Gastroesophageal sphincter (tissue), 3 donors: ENCODE data around the gene TAB2.

Source experiments
- POLR2AphosphoS5 ChIP-seq: sonication (generic); formaldehyde crosslinking; IDR thresholded peaks from one replicate; pipeline ENCODE4 v1.6.1; 2017; ENCODE audit warnings: antibody characterized with exemption
- TF ChIP-seq, protein P1 (sequence below), 4 experiments: fragments of 200-600 bp in 2 of 4; fragments of 450-650 bp in 2 of 4; sonication (generic) in 1 of 4; IDR thresholded peaks; one replicate each; pipeline ENCODE4 v1.5.1; 2017 to 2019; ENCODE audit warnings: antibody characterized with exemption in 4 of 4, mild to moderate bottlenecking in 2 of 4, moderate library complexity in 2 of 4

DNA sequence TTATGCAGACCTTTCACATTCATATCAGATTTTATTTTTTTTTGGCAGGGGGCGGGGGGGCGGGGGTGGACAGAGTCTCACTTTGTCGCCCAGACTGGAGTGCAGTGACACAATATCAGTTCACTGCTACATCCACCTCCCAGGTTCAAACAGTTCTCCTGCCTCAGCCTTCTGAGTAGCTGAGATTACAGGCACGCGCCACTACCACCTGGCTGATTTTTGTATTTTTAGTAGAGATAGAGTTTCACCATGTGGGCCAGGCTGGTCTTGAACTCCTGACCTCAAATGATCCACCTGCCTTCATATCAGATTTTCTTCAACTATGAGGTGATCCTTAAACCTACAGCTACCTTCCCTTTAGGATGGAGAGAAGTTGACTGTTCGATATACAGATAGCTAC is 74.6 kb downstream of the TAB2 start:
- TF ChIP-seq, protein P1, sequence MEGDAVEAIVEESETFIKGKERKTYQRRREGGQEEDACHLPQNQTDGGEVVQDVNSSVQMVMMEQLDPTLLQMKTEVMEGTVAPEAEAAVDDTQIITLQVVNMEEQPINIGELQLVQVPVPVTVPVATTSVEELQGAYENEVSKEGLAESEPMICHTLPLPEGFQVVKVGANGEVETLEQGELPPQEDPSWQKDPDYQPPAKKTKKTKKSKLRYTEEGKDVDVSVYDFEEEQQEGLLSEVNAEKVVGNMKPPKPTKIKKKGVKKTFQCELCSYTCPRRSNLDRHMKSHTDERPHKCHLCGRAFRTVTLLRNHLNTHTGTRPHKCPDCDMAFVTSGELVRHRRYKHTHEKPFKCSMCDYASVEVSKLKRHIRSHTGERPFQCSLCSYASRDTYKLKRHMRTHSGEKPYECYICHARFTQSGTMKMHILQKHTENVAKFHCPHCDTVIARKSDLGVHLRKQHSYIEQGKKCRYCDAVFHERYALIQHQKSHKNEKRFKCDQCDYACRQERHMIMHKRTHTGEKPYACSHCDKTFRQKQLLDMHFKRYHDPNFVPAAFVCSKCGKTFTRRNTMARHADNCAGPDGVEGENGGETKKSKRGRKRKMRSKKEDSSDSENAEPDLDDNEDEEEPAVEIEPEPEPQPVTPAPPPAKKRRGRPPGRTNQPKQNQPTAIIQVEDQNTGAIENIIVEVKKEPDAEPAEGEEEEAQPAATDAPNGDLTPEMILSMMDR (IDR thresholded peaks at IDR 0.05) = no peak
- TF ChIP-seq POLR2AphosphoS5 = no peak
